IMR-90 (cell line): ENCODE results near the gene CDKAL1. TPM values are rescaled to one million over a fixed set of nuclear protein-coding genes. Genes with fewer than 3 reads are reported as not detected.

Source experiments
- ATAC-seq: fragments of 200-7000 bp; cut with Tn5 transposase; 2 replicates; pipeline ENCODE4 v1.9.1; 2020; ENCODE audit warnings: low read depth, mild to moderate bottlenecking, moderate library complexity
- BruUV-seq: library from RNA; stranded (reverse); fragments of 400-500 nt; replicated peaks from 2 replicates; lab custom pipeline; 2021; lab: Mats Ljungman, UMichigan
- CTCF ChIA-PET: fragments of 300-600 bp; formaldehyde crosslinking; extraction: SDS; loops from one replicate; lab custom pipeline; 2021; ENCODE audit warnings: antibody characterized with exemption; lab: Yijun Ruan, JAX
- POLR2A ChIA-PET: fragments of 300-600 bp; sonication (Branson Sonifier 250); formaldehyde crosslinking; loops from one replicate; lab custom pipeline; 2022; ENCODE audit warnings: antibody characterized with exemption; ENCODE audit not compliant: unreplicated experiment; lab: Charles Lee
- DNase-seq: peaks from one replicate; pipeline ENCODE4 v3.0.0; 2013
- H2AFZ ChIP-seq: replicated peaks from 2 replicates; pipeline ENCODE3; 2013; ENCODE audit warnings: low read length, mild to moderate bottlenecking; ENCODE audit not compliant: poor library complexity
- H2AK5ac ChIP-seq: 2 replicates; pipeline ENCODE4 v1.6.1; 2013; ENCODE audit warnings: low read depth, low read length, inconsistent platforms
- H2AK9ac ChIP-seq: replicated peaks from 2 replicates; pipeline ENCODE3; 2013; ENCODE audit warnings: mild to moderate bottlenecking, low read depth, low read length, moderate library complexity; ENCODE audit not compliant: poor library complexity
- H2BK120ac ChIP-seq: 2 replicates; pipeline ENCODE4 v1.6.1; 2013; ENCODE audit warnings: low read depth, low read length, inconsistent platforms
- H2BK15ac ChIP-seq: 3 replicates; pipeline ENCODE4 v1.6.1; 2013; ENCODE audit warnings: low read depth, low read length, inconsistent platforms
- H2BK20ac ChIP-seq: 2 replicates; pipeline ENCODE4 v1.6.1; 2013; ENCODE audit warnings: low read depth, mild to moderate bottlenecking, inconsistent platforms, low read length, moderate library complexity
- H2BK5ac ChIP-seq: 2 replicates; pipeline ENCODE4 v1.6.1; 2013; ENCODE audit warnings: mild to moderate bottlenecking, low read depth, low read length, inconsistent platforms; ENCODE audit not compliant: poor library complexity, severe bottlenecking
- H3K14ac ChIP-seq: replicated peaks from 2 replicates; pipeline ENCODE4 v1.6.1; 2013; ENCODE audit warnings: low read depth, low read length, inconsistent platforms
- H3K18ac ChIP-seq: 2 replicates; pipeline ENCODE4 v1.6.1; 2013; ENCODE audit warnings: low read depth, low read length, control low read depth
- H3K23ac ChIP-seq: 2 replicates; pipeline ENCODE4 v1.6.1; 2013; ENCODE audit warnings: low read depth, low read length, inconsistent platforms
- H3K27ac ChIP-seq: 2 replicates; pipeline ENCODE4 v1.5.1; 2013; ENCODE audit warnings: mild to moderate bottlenecking, control low read depth, low read length; ENCODE audit not compliant: insufficient read depth
- H3K27me3 ChIP-seq: 2 replicates; pipeline ENCODE4 v1.6.1; 2013; ENCODE audit warnings: low read length; ENCODE audit not compliant: control insufficient read depth, insufficient read depth
- H3K36me3 ChIP-seq: 2 replicates; pipeline ENCODE4 v1.6.1; 2013; ENCODE audit warnings: low read length, mixed read lengths; ENCODE audit not compliant: control insufficient read depth, insufficient read depth
- H3K4ac ChIP-seq: 2 replicates; pipeline ENCODE4 v1.6.1; 2013; ENCODE audit warnings: low read depth, low read length, inconsistent platforms
- H3K4me1 ChIP-seq: 2 replicates; pipeline ENCODE4 v1.6.1; 2013; ENCODE audit warnings: low read length, mixed read lengths; ENCODE audit not compliant: control insufficient read depth, insufficient read depth
- H3K4me2 ChIP-seq: 2 replicates; pipeline ENCODE4 v1.6.1; 2013; ENCODE audit warnings: low read depth, mild to moderate bottlenecking, control low read depth, low read length, moderate library complexity
- H3K4me3 ChIP-seq: 2 replicates; pipeline ENCODE4 v1.5.1; 2013; ENCODE audit warnings: low read depth, mild to moderate bottlenecking, control low read depth, low read length, moderate library complexity; ENCODE audit not compliant: insufficient read depth
- H3K56ac ChIP-seq: 2 replicates; pipeline ENCODE4 v1.6.1; 2013; ENCODE audit warnings: low read length, inconsistent platforms; ENCODE audit not compliant: insufficient read depth; ENCODE audit errors: extremely low read depth
- H3K79me1 ChIP-seq, 2 experiments: 2 replicates each; pipeline ENCODE4 v1.6.1; 2013; ENCODE audit warnings: low read length in 2 of 2, inconsistent platforms in 1 of 2, low read depth in 1 of 2
- H3K9ac ChIP-seq: 2 replicates; pipeline ENCODE4 v1.6.1; 2013; ENCODE audit warnings: low read depth, low read length, control low read depth
- H3K9me1 ChIP-seq: 2 replicates; pipeline ENCODE4 v1.6.1; 2013; ENCODE audit warnings: low read length, inconsistent platforms; ENCODE audit not compliant: insufficient read depth
- H3K9me3 ChIP-seq: 2 replicates; pipeline ENCODE4 v1.6.1; 2013; ENCODE audit warnings: low read length; ENCODE audit not compliant: control insufficient read depth, insufficient read depth
- H4K20me1 ChIP-seq: 2 replicates; pipeline ENCODE4 v1.6.1; 2013; ENCODE audit warnings: low read length, inconsistent platforms; ENCODE audit not compliant: insufficient read depth
- H4K5ac ChIP-seq: 2 replicates; pipeline ENCODE4 v1.6.1; 2013; ENCODE audit warnings: mild to moderate bottlenecking, low read depth, low read length, control low read depth
- H4K8ac ChIP-seq, 2 experiments: 2 replicates each; pipeline ENCODE4 v1.6.1; 2013; ENCODE audit warnings: low read depth in 2 of 2, low read length in 2 of 2, control low read depth in 1 of 2, inconsistent platforms in 1 of 2
- H4K91ac ChIP-seq: 2 replicates; pipeline ENCODE4 v1.6.1; 2013; ENCODE audit warnings: low read depth, low read length, inconsistent platforms; ENCODE audit not compliant: insufficient read depth
- CEBPB ChIP-seq: IDR thresholded peaks from 2 replicates; pipeline ENCODE4 v1.6.1; 2012; ENCODE audit warnings: low read depth, low read length, improper control_type of control experiment
- FOS ChIP-seq: fragments of 150-350 bp; IDR thresholded peaks from 2 replicates; pipeline ENCODE4 v1.6.1; 2016; ENCODE audit warnings: low read depth, low read length
- MAFK ChIP-seq: IDR thresholded peaks from 2 replicates; pipeline ENCODE4 v1.6.1; 2012; ENCODE audit warnings: low read depth, low read length, improper control_type of control experiment
- MAZ ChIP-seq: IDR thresholded peaks from 2 replicates; pipeline ENCODE4 v1.6.1; 2012; ENCODE audit warnings: low read depth, mild to moderate bottlenecking, low read length, improper control_type of control experiment, moderate library complexity, borderline replicate concordance
- NFE2L2 ChIP-seq: fragments of 150-350 bp; IDR thresholded peaks from 2 replicates; pipeline ENCODE4 v1.6.1; 2016; ENCODE audit warnings: low read depth, mild to moderate bottlenecking, low read length
- RFX5 ChIP-seq: IDR thresholded peaks from 2 replicates; pipeline ENCODE4 v1.8.0; 2012; ENCODE audit warnings: low read depth, mild to moderate bottlenecking, low read length, moderate library complexity
- WGBS, 2 experiments: methylation state at CpG; one replicate each; pipeline versions ENCODE4 v1.1.5 to v1.1.7; 2013; ENCODE audit warnings: missing lambda C conversion rate in 2 of 2; ENCODE audit not compliant: insufficient read length in 1 of 2; ENCODE audit errors: extremely low coverage in 2 of 2; 5-methylcytosine and 5-hydroxymethylcytosine counted together
- dilution Hi-C: fragments of 300-500 bp; cut with HindIII; formaldehyde crosslinking; loops from one replicate; pipeline ENCODE4 v1.14.3; 2018; ENCODE audit warnings: low sequenced_read_pairs; ENCODE audit not compliant: unreplicated experiment
- in situ Hi-C: fragments of 300-500 bp; cut with MboI; formaldehyde crosslinking; loops from 3 replicates; pipeline ENCODE4 v1.14.3; 2019; ENCODE audit warnings: low sequenced_read_pairs, inconsistent platforms, mixed read lengths
- intact Hi-C: fragments of 100-400 bp; cut with micrococcal nuclease; formaldehyde crosslinking; loops from 2 replicates; pipeline ENCODE4 v1.10.0; 2022
- polyA plus RNA-seq, 3 experiments: library from polyadenylated mRNA; depleted of rRNA; stranded (reverse); fragments of >200 nt; gene quantifications; 2 replicates each; pipeline ENCODE4 v1.2.3, GENCODE V29; 2012; ENCODE audit warnings: low replicate concordance in 1 of 3
- total RNA-seq: library from RNA; depleted of rRNA; stranded (reverse); fragments of >200 nt; gene quantifications from 2 replicates; pipeline ENCODE4 v1.2.3, GENCODE V29; 2012
- TF ChIP-seq, protein P1 (sequence below): fragments of 150-350 bp; IDR thresholded peaks from 2 replicates; pipeline ENCODE4 v1.6.1; 2017; ENCODE audit warnings: mild to moderate bottlenecking, antibody characterized with exemption, low read length, low read depth

The CDKAL1 gene
- total and polyA plus RNA-seq, 2 of the 4 experiments (the other 2 are of a cell fraction), result 3.7 to 13.1 TPM

DNA sequence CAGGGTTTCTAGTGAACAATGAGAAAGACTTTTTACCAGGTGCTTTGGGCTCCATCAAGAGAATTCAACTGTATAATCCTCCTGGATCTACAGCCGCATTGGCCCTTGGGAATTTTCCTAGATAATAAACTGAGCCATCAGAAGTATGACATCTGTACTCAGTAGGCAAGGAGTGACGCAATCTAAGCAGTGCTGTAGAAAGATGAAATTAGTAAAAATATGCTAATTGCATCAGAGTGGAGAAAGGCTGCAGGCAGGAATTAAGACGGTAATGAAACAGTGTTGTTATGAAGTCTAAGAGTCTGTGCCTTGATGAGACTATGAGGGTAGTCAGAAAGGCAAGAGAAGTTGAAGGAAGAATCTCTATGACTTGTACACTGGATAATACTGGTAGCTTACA lies 551.4 kb downstream of the CDKAL1 start:
- H2BK120ac ChIP-seq, result no peak overlapping the region
- H3K18ac ChIP-seq, result no peak overlapping the region
- no peak overlapping the region for H3K4me3 ChIP-seq
- H3K9ac ChIP-seq, result no peak overlapping the region
- H2BK5ac ChIP-seq, result no peak overlapping the region
- H3K4ac ChIP-seq, result no peak overlapping the region
- H2AK9ac ChIP-seq, result no peak overlapping the region
- 87% methylated on average over 3 of the region's 3 CpGs; no CpG with 5 or more reads in 1 of the 2 experiments for WGBS, 2 experiments
- no peak overlapping the region for H3K56ac ChIP-seq
- H2BK20ac ChIP-seq, result no peak overlapping the region
- TF ChIP-seq MAFK (no peak), CEBPB (peak; percentile 75), MAZ (no peak), RFX5 (no peak), FOS (no peak), NFE2L2 (no peak)
- TF ChIP-seq, protein P1, sequence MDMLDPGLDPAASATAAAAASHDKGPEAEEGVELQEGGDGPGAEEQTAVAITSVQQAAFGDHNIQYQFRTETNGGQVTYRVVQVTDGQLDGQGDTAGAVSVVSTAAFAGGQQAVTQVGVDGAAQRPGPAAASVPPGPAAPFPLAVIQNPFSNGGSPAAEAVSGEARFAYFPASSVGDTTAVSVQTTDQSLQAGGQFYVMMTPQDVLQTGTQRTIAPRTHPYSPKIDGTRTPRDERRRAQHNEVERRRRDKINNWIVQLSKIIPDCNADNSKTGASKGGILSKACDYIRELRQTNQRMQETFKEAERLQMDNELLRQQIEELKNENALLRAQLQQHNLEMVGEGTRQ, result no peak
- no peak overlapping the region for H4K91ac ChIP-seq
- intact Hi-C loops, result loop anchor here (5.0 kb wide), 1 partner anchor 92 kb away; no protein-coding TSS in a partner anchor
- no peaks in the 10 kb centered on the region for H3K79me1 ChIP-seq
- no peaks in the 10 kb centered on the region for H3K27me3 ChIP-seq
- no peaks in the 10 kb centered on the region; the same call in 1 of the 2 replicates for H3K36me3 ChIP-seq
- H3K4me2 ChIP-seq, result no peak overlapping the region
- BruUV-seq, result no TSS peak
- H2AK5ac ChIP-seq, result no peak overlapping the region
- H3K4me1 ChIP-seq, result no peaks in the 10 kb centered on the region
- in situ Hi-C loops, result no loop called here
- ChIA-PET POLR2A (no interaction called here), CTCF (no interaction called here)
- H3K23ac ChIP-seq, result no peak overlapping the region
- H4K5ac ChIP-seq, result no peak overlapping the region
- H2BK15ac ChIP-seq, result no peak overlapping the region
- ATAC-seq (no peak), DNase-seq (no peak)
- no peaks in the 10 kb centered on the region; the same call in 1 of the 2 replicates for H3K9me1 ChIP-seq
- H3K9me3 ChIP-seq, result no peaks in the 10 kb centered on the region
- dilution Hi-C loops, result no loop called here
- no peak overlapping the region for H3K14ac ChIP-seq
- no peak overlapping the region for H2AFZ ChIP-seq
- H3K27ac ChIP-seq, result no peak overlapping the region
- no peaks in the 10 kb centered on the region for H4K20me1 ChIP-seq
- H4K8ac ChIP-seq, result no peak overlapping the region
